PC-9 (cell line): ENCODE measurements around the gene TNFRSF14.

Experiments
- EZH2 ChIP-seq: fragments of 200-600 bp; sonication (generic); IDR thresholded peaks from 2 replicates; pipeline ENCODE4 v1.8.0; 2017; ENCODE audit warnings: antibody characterized with exemption, low read depth
- TF ChIP-seq, protein P1 (sequence below): fragments of 200-600 bp; sonication (generic); conservative IDR thresholded peaks from 2 replicates; pipeline ENCODE4 v1.6.1; 2017; ENCODE audit warnings: mixed run types, antibody characterized with exemption, mild to moderate bottlenecking, moderate library complexity

DNA sequence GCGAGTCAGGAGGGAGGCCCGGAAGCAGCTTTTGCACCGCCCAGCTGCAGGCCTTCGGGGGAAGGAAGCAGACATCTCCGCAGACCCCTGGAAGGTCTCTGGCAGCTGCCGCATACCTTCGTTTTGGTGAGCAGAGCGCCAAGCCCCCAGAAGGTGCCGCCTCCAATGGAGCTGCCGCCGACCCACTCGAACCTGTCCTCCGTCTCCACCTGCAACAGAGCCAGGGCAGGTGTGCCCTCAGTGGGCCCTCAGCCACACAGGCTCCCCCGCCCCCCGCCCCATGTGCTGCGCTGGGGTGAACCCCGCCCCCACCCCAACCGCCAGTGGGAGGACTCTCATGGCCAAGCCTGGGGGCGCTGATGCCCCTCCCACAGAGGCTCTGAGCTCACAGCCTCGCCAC is 36.0 kb upstream of the TNFRSF14 start:
- TF ChIP-seq, protein P1, sequence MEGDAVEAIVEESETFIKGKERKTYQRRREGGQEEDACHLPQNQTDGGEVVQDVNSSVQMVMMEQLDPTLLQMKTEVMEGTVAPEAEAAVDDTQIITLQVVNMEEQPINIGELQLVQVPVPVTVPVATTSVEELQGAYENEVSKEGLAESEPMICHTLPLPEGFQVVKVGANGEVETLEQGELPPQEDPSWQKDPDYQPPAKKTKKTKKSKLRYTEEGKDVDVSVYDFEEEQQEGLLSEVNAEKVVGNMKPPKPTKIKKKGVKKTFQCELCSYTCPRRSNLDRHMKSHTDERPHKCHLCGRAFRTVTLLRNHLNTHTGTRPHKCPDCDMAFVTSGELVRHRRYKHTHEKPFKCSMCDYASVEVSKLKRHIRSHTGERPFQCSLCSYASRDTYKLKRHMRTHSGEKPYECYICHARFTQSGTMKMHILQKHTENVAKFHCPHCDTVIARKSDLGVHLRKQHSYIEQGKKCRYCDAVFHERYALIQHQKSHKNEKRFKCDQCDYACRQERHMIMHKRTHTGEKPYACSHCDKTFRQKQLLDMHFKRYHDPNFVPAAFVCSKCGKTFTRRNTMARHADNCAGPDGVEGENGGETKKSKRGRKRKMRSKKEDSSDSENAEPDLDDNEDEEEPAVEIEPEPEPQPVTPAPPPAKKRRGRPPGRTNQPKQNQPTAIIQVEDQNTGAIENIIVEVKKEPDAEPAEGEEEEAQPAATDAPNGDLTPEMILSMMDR = no peak
- no peak for TF ChIP-seq EZH2
